HepG2 (cell line): ENCODE results near the gene ZNF620. TPM values are rescaled to one million over a fixed set of nuclear protein-coding genes. Genes with fewer than 3 reads are reported as not detected.

Experiments used
- BCLAF1 ChIP-seq: fragments of 450-650 bp; IDR thresholded peaks from 2 replicates; pipeline ENCODE4 v1.6.1; 2017; ENCODE audit warnings: mild to moderate bottlenecking
- CHD2 ChIP-seq: IDR thresholded peaks from 2 replicates; pipeline ENCODE4 v1.6.1; 2011; ENCODE audit warnings: low read depth, low read length, improper control_type of control experiment
- DR1 ChIP-seq: sonication (generic); formaldehyde crosslinking; IDR thresholded peaks from 2 replicates; pipeline ENCODE4 v1.8.0; 2021; ENCODE audit warnings: mild to moderate bottlenecking, missing genetic modification reagents, inconsistent platforms
- ELF3 ChIP-seq: IDR thresholded peaks from 2 replicates; pipeline ENCODE4 v1.6.1; 2016; ENCODE audit warnings: missing genetic modification reagents, missing compliant biosample characterization
- FOXA1 ChIP-seq, 2 experiments: fragments of 450-650 bp in 1 of 2; sonication (generic) in 1 of 2; formaldehyde crosslinking in 1 of 2; IDR thresholded peaks; 2 replicates each; pipeline versions ENCODE4 v1.4.0 to v1.6.1; 2016 to 2020; ENCODE audit warnings: missing genetic modification reagents in 1 of 2
- FOXA3 ChIP-seq: IDR thresholded peaks from 2 replicates; pipeline ENCODE4 v1.6.1; 2016; ENCODE audit warnings: missing genetic modification reagents, missing compliant biosample characterization
- GFI1 ChIP-seq: sonication (generic); formaldehyde crosslinking; IDR thresholded peaks from 2 replicates; pipeline ENCODE4 v1.5.0; 2020; ENCODE audit warnings: missing genetic modification reagents, mild to moderate bottlenecking, borderline replicate concordance
- HOXA7 ChIP-seq: sonication (generic); formaldehyde crosslinking; IDR thresholded peaks from 2 replicates; pipeline ENCODE4 v1.8.1; 2022; ENCODE audit warnings: mild to moderate bottlenecking, missing genetic modification reagents, moderate library complexity
- KDM5A ChIP-seq: fragments of 200-600 bp; sonication (generic); IDR thresholded peaks from 2 replicates; pipeline ENCODE4 v1.7.0; 2018; ENCODE audit warnings: antibody characterized with exemption, mild to moderate bottlenecking, low read length, borderline replicate concordance
- LCORL ChIP-seq, 2 experiments: fragments of 450-650 bp in 1 of 2; sonication (generic) in 1 of 2; formaldehyde crosslinking in 1 of 2; IDR thresholded peaks; 2 replicates each; pipeline versions ENCODE4 v1.5.0 to v1.6.1; 2017 to 2020; ENCODE audit warnings: antibody characterized with exemption in 1 of 2, missing genetic modification reagents in 1 of 2
- MEIS2 ChIP-seq: sonication (generic); formaldehyde crosslinking; IDR thresholded peaks from 2 replicates; pipeline ENCODE4 v1.9.0; 2021; ENCODE audit warnings: mild to moderate bottlenecking, missing genetic modification reagents
- NAIF1 ChIP-seq: sonication (generic); formaldehyde crosslinking; IDR thresholded peaks from 2 replicates; pipeline ENCODE4 v1.5.0; 2020; ENCODE audit warnings: mild to moderate bottlenecking, missing genetic modification reagents, borderline replicate concordance
- NCOA5 ChIP-seq: sonication (generic); formaldehyde crosslinking; IDR thresholded peaks from 2 replicates; pipeline ENCODE4 v1.4.0; 2020; ENCODE audit warnings: missing genetic modification reagents
- NFYB ChIP-seq: sonication (generic); formaldehyde crosslinking; IDR thresholded peaks from 2 replicates; pipeline ENCODE4 v1.4.0; 2020; ENCODE audit warnings: missing genetic modification reagents
- YEATS2 ChIP-seq: sonication (generic); formaldehyde crosslinking; IDR thresholded peaks from 2 replicates; pipeline ENCODE4 v1.4.0; 2020; ENCODE audit warnings: missing genetic modification reagents, borderline replicate concordance
- ZFP90 ChIP-seq: sonication (generic); formaldehyde crosslinking; IDR thresholded peaks from 2 replicates; pipeline ENCODE4 v1.8.0; 2022; ENCODE audit warnings: missing genetic modification reagents, mild to moderate bottlenecking, inconsistent platforms, borderline replicate concordance
- ZIK1 ChIP-seq: sonication (generic); formaldehyde crosslinking; IDR thresholded peaks from 2 replicates; pipeline ENCODE4 v1.5.0; 2020; ENCODE audit warnings: mild to moderate bottlenecking, low read depth, missing genetic modification reagents, borderline replicate concordance
- ZNF224 ChIP-seq: sonication (generic); formaldehyde crosslinking; IDR thresholded peaks from 2 replicates; pipeline ENCODE4 v1.5.0; 2020; ENCODE audit warnings: mild to moderate bottlenecking, missing genetic modification reagents
- ZNF329 ChIP-seq: sonication (generic); formaldehyde crosslinking; IDR thresholded peaks from 2 replicates; pipeline ENCODE4 v1.9.0; 2021; ENCODE audit warnings: low read depth, mild to moderate bottlenecking, missing genetic modification reagents
- ZNF790 ChIP-seq: sonication (generic); formaldehyde crosslinking; IDR thresholded peaks from 2 replicates; pipeline ENCODE4 v1.8.0; 2022; ENCODE audit warnings: missing genetic modification reagents, mild to moderate bottlenecking, borderline replicate concordance
- ZNF792 ChIP-seq: IDR thresholded peaks from 2 replicates; pipeline ENCODE4 v1.6.1; 2016
- polyA plus RNA-seq, 8 experiments: library from polyadenylated mRNA; depleted of rRNA in 3 of 8; stranded (reverse) in 7 of 8; unstranded in 1 of 8; fragments of >200 nt; fragmentation: Illumina TruSeq in 4 of 8; extraction: Trizol in 4 of 8; gene quantifications; 2 replicates each; pipeline versions ENCODE4 v1.2.1 to v1.2.3, GENCODE V29; 2011 to 2016; ENCODE audit warnings: low read depth in 4 of 8, missing spikeins in 1 of 8, mixed read lengths in 1 of 8; ENCODE audit not compliant: insufficient read depth in 1 of 8
- total RNA-seq, 5 experiments: library from RNA; depleted of rRNA; stranded (reverse); fragments of >200 nt; fragmentation: Illumina TruSeq; extraction: Trizol; gene quantifications; 2 replicates each; pipeline ENCODE4 v1.2.3, GENCODE V29; 2016; ENCODE audit warnings: low read depth in 1 of 5
- TF ChIP-seq, protein P1 (sequence below): sonication (generic); formaldehyde crosslinking; IDR thresholded peaks from 2 replicates; pipeline ENCODE4 v1.8.1; 2022; ENCODE audit warnings: mild to moderate bottlenecking, missing genetic modification reagents
- TF ChIP-seq, protein P2 (sequence below): sonication (generic); IDR thresholded peaks from 2 replicates; pipeline ENCODE4 v1.6.1; 2016; ENCODE audit warnings: low read depth, borderline replicate concordance
- TF ChIP-seq, protein P3 (sequence below): IDR thresholded peaks from 2 replicates; pipeline ENCODE4 v1.6.1; 2012; ENCODE audit warnings: inconsistent platforms

The ZNF620 gene
- total and polyA plus RNA-seq, 2 of the 13 experiments (the other 11 are each of a cell fraction or from before 2014, with no cell fraction given) = 2.3 to 12.2 TPM

GRCh38 chr3:40476478-40477470, 29.1 kb upstream of the ZNF620 start, which contains the start of gene ZNF619 (continued):
- TF ChIP-seq, protein P1, sequence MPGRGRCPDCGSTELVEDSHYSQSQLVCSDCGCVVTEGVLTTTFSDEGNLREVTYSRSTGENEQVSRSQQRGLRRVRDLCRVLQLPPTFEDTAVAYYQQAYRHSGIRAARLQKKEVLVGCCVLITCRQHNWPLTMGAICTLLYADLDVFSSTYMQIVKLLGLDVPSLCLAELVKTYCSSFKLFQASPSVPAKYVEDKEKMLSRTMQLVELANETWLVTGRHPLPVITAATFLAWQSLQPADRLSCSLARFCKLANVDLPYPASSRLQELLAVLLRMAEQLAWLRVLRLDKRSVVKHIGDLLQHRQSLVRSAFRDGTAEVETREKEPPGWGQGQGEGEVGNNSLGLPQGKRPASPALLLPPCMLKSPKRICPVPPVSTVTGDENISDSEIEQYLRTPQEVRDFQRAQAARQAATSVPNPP (CRISPR knock-in tag) = no peak
- TF ChIP-seq NFYB (0 out of 2 replicates have a peak, but pooled peaks have one; percentile 13), GFI1 (CRISPR knock-in tag) (no peak), KDM5A (peak; percentile 54; the same call in 1 of the 2 replicates), FOXA3 (CRISPR knock-in tag) (no peak), MEIS2 (CRISPR knock-in tag) (peak; percentile 62; the same call in 1 of the 2 replicates), FOXA1 (IDR thresholded peaks at IDR 0.05) (no peak), FOXA1 (CRISPR knock-in tag; IDR thresholded peaks at IDR 0.05) (no peak), ELF3 (CRISPR knock-in tag) (peak; percentile 64; the same call in 1 of the 2 replicates), YEATS2 (CRISPR knock-in tag) (0 out of 2 replicates have a peak, but pooled peaks have one; percentile 19), ZNF224 (CRISPR knock-in tag) (no peak), NAIF1 (CRISPR knock-in tag) (no peak), HOXA7 (no peak), CHD2 (no peak), ZIK1 (CRISPR knock-in tag) (no peak), ZNF329 (no peak), LCORL (IDR thresholded peaks at IDR 0.05) (no peak), LCORL (CRISPR knock-in tag; IDR thresholded peaks at IDR 0.05) (no peak), DR1 (CRISPR knock-in tag) (0 out of 2 replicates have a peak, but pooled peaks have one; percentile 27), ZNF792 (no peak), NCOA5 (CRISPR knock-in tag) (no peak), ZNF790 (CRISPR knock-in tag) (0 out of 2 replicates have a peak, but pooled peaks have one; percentile 30), BCLAF1 (no peak), ZFP90 (CRISPR knock-in tag) (0 out of 2 replicates have a peak, but pooled peaks have one; percentile 66)
- TF ChIP-seq, protein P2, sequence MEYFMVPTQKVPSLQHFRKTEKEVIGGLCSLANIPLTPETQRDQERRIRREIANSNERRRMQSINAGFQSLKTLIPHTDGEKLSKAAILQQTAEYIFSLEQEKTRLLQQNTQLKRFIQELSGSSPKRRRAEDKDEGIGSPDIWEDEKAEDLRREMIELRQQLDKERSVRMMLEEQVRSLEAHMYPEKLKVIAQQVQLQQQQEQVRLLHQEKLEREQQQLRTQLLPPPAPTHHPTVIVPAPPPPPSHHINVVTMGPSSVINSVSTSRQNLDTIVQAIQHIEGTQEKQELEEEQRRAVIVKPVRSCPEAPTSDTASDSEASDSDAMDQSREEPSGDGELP = peak; percentile 22; the same call in 1 of the 2 replicates
- TF ChIP-seq, protein P3, sequence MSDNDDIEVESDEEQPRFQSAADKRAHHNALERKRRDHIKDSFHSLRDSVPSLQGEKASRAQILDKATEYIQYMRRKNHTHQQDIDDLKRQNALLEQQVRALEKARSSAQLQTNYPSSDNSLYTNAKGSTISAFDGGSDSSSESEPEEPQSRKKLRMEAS = peak; percentile 38; the same call in 1 of the 2 replicates
